NCI-H1048 (cell line): ENCODE measurements around the gene LINC01488.

Source experiments
- DNase-seq: peaks from one replicate; lab custom pipeline; 2025; lab: John Stamatoyannopoulos, UW

Gene LINC01488

DNA sequence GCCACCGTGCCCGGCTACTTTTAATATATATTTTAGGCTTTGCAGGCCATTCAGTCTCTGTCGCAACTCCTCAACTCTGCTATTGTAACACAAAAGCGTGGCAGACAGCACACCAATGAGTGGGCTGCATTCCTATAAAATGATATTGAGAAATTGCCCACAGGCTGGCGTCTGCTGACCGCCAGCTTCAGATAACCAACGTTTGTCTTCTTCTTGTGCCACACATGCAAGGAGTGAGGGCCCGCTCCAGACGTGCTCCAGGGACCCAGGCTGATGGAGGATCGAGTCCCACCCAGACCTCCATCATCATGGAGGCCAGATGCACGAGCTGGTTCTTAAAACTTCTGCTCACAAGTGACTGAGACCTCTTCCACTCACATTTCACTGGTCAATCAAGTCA is 35.4 kb upstream of the LINC01488 start:
- no peak for DNase-seq

DNA sequence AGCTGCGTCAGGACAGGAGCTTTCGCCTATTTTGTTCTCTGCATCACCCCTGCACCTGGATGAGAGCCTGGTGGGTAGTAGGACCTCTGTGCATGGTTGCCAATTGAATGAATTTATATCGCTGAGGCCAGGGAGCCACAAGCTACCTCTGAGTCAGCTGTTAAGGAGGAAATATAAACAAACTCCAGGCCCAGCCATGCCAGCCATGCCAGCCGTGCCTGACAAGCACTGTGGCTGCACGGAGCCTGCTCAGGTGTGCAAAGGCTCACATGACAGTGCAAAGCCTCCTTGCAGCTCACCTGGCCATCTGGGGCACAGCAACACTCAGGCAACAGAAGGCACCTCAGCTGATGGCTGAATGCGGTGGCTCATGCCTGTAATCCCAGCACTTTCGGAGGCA is 33.7 kb upstream of the LINC01488 start:
- no peak for DNase-seq

GRCh38 chr11:69448471-69449284 is 32.8 kb upstream of the LINC01488 start:
- DNase-seq, result no peak

DNA sequence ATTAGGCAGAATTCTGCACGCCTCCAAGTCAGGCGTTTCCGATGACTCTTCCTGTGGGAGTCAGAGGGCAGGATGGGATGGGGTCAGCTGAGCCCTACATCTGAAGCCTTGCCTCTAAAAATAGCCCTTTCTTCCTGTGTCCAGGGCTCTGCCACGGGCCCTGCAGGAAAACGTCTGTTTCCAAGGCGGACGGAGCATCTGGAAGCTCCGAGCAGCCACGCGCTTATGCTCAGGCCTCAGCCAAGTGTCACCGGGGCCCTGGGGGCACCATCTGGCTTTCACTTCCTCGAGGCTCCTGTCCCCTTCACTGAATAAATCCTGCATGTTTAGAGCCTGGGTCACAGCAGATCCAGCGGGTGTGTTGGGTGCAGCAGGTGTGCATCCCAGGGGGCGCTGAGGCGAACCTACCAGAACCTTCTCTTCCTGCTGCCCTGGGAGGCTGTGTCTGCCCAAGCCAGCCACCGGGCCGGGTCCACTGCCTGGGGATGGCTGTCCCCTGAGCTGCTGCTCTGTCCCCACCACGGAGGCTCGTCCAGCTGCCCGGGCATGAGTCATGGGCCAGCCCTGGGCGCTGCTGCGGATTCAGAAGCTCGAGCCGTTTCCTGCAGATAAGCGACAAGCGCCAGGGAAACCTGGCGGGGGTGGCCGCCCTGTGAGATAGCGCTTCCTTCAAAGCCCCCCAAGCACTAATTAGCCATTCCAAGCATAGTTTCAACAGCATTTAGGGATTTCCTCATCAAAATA is 32.0 kb upstream of the LINC01488 start:
- no peak for DNase-seq

DNA sequence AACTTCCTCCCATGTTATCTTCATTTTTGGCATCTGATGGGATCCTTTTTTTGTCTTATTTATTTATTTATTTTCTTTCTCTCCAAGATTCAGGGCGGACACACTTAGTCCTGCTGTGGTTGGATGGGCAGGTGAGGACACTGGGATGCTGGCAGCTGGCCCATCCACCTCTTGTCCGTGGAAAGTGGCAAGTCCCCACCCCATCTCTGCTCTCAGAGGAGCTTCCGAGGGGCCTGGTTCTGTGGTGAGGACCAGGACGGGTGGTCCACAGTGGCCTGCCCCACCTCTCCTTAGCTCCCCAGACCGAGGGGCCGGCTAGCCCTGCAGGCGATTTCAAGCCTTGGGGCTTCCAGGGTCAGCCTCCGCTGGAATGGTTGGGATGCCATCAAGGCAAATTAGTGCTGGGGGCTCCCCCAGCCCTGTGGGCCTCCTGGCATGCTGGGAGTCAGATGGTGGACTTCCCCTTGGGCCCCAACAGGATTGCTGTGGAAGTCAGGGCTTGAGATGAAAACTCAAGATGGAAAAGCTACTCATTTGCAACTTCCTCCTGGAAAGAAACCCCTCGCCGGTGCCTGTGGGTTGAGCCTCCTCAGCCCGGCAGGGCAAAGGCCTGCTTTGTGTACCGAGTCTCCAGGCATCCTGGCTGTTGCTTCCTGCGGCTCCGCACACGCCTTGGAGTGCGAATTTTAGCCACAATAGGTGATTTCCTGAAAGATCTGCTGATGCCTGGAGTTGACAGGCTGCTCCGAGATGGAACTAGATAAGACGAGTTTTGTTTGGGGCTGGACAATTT is 31.2 kb upstream of the LINC01488 start:
- no peak for DNase-seq

- no peak for DNase-seq
These were observed 30.6 kb upstream of the LINC01488 start for GRCh38 chr11:69450857-69451220.

- no peak for DNase-seq
These were observed 30.2 kb upstream of the LINC01488 start for GRCh38 chr11:69451289-69451688.

DNA sequence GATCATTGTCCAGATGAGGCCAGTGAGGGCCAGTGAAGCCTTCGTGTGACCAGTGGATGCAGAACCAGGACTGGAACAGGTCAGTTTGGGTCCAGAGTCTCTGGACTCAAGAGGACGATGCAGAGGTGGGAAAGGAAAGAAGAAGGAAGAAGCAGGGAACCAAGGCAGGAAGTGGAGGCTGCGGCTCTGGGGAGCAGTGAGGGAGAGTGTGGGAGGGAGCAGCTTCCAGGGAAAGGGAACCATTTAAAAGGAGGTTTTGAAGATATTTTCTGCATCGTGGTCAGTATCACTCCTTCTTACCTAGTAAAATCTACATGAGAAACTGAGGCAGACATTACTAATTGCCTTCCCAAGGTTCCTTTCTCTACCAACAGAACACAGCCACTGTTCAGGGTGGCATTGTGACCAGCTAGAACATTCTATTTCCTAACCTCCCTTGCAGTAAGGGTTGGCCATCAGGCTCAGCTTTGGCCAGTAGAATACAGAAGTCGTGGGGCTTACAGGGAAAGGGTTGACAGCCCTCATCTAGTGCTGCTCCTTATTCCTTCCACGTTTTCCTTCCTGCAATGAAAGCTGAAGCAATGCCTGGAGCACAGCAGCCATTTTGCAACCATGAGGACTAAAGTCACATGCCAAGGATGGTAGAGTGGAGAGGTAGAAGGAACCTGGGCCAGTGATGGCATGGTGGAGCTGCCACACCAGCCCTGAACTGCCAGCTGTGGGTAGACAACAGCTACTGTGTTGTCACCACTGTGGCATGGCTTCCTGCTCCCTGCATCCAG is 29.1 kb upstream of the LINC01488 start:
- DNase-seq, result no peak

GRCh38 chr11:69453151-69453550 is 28.3 kb upstream of the LINC01488 start:
- DNase-seq, result no peak

GRCh38 chr11:69454018-69454417 is 27.4 kb upstream of the LINC01488 start:
- no peak for DNase-seq

- DNase-seq, result no peak
These were observed 25.5 kb upstream of the LINC01488 start for GRCh38 chr11:69455969-69456368.

DNA sequence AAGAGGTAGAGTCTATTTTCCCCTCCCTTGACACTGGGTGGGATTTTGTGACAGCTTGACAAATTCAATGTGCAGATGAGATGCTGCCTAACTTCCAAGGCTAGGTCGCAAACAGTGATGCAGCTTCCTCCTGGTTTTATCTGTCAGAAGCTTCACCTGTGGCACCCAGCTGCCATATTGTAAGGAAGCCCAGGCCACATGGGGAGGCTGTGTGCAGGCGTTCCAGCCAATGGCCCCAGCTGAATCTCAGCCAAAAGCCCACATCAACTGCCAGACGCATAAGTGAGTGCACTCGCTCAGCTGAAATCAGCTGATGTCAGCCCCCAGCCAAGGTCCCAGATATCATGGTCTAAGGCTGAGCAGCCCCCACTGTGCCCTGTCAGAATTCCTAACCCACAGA is 24.8 kb upstream of the LINC01488 start:
- no peak for DNase-seq

- DNase-seq, result no peak
These were observed 21.5 kb upstream of the LINC01488 start for GRCh38 chr11:69459848-69460539.

- DNase-seq, result no peak
These were observed 20.8 kb upstream of the LINC01488 start for GRCh38 chr11:69460540-69461257.

- DNase-seq, result no peak
These were observed 20.0 kb upstream of the LINC01488 start for GRCh38 chr11:69461272-69461962.

- no peak for DNase-seq
These were observed 19.1 kb upstream of the LINC01488 start for GRCh38 chr11:69462106-69462951.

- DNase-seq, result no peak
These were observed 18.1 kb upstream of the LINC01488 start for GRCh38 chr11:69463181-69463994.
